HL-60 (cell line): ENCODE measurements around the gene ADSS1.

Experiments
- DNase-seq, 2 experiments: peaks; one replicate each; pipeline ENCODE4 v3.0.0-alpha.2; 2010 to 2020; ENCODE audit warnings: low read depth in 1 of 2, low spot score in 1 of 2
- H3K27ac ChIP-seq: fragments of 250-450 bp; sonication (Bioruptor Pico); replicated peaks from 2 replicates; pipeline ENCODE4 v1.5.1; 2020; ENCODE audit warnings: mild to moderate bottlenecking, moderate library complexity
- H3K27me3 ChIP-seq: fragments of 250-450 bp; sonication (Bioruptor Pico); 2 replicates; pipeline ENCODE4 v1.5.1; 2021; ENCODE audit warnings: mild to moderate bottlenecking, moderate library complexity; ENCODE audit not compliant: insufficient read depth, poor library complexity, severe bottlenecking
- H3K4me3 ChIP-seq: replicated peaks from 2 replicates; pipeline ENCODE4 v1.5.1; 2011; ENCODE audit warnings: mild to moderate bottlenecking, control low read depth, low read length; ENCODE audit not compliant: insufficient read depth
- GABPA ChIP-seq: IDR thresholded peaks from 2 replicates; pipeline ENCODE4 v1.6.1; 2012; ENCODE audit warnings: low read depth
- POLR2AphosphoS5 ChIP-seq: IDR thresholded peaks from 2 replicates; pipeline ENCODE4 v1.6.1; 2012; ENCODE audit warnings: low read depth
- SPI1 ChIP-seq: IDR thresholded peaks from 2 replicates; pipeline ENCODE4 v1.6.1; 2012; ENCODE audit warnings: low read depth, mild to moderate bottlenecking, borderline replicate concordance
- TF ChIP-seq, protein P1 (sequence below): IDR thresholded peaks from one replicate; pipeline ENCODE4 v1.5.1; 2011; ENCODE audit warnings: low read length, control low read depth, inconsistent platforms; ENCODE audit not compliant: insufficient read depth
- TF ChIP-seq, protein P2 (sequence below): IDR thresholded peaks from 2 replicates; pipeline ENCODE4 v1.6.1; 2012; ENCODE audit warnings: low read depth; ENCODE audit not compliant: insufficient replicate concordance

The ADSS1 gene

DNA sequence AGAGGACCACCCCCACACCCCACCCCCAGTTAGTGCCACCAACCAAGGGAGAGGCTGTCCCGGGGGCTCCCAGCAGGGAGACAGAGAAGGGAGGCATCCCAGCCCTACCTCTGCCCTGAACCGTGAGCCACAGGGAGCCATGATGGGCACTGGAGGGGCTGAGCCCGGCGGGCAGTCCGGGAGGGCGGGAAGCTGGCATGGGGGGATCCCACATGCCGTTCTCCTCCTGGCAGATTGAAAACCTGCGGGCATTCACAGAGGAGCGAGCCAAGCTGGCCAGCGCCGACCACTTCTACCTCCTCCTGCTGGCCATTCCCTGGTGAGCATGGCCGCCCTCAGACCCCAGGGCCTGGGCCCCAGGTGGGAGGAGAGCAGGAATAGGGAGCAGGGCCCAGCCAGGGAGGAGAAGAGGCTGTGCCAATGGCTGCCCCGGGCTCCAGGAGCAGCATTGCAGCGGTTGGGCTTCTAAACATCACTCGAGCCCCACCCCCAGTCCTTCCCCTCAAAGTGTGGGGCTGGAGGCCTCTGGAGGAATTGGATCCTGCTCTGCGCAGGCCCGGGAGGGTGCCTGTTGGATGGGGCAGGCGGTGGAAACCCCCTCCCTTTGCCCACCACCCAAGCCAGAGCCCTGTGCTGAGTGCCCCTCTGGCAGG lies 14.5 kb upstream of the ADSS1 start:
- no peak for DNase-seq
- H3K4me3 ChIP-seq = no peak overlapping the region
- TF ChIP-seq, protein P1, sequence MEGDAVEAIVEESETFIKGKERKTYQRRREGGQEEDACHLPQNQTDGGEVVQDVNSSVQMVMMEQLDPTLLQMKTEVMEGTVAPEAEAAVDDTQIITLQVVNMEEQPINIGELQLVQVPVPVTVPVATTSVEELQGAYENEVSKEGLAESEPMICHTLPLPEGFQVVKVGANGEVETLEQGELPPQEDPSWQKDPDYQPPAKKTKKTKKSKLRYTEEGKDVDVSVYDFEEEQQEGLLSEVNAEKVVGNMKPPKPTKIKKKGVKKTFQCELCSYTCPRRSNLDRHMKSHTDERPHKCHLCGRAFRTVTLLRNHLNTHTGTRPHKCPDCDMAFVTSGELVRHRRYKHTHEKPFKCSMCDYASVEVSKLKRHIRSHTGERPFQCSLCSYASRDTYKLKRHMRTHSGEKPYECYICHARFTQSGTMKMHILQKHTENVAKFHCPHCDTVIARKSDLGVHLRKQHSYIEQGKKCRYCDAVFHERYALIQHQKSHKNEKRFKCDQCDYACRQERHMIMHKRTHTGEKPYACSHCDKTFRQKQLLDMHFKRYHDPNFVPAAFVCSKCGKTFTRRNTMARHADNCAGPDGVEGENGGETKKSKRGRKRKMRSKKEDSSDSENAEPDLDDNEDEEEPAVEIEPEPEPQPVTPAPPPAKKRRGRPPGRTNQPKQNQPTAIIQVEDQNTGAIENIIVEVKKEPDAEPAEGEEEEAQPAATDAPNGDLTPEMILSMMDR = no peak
- no peak for TF ChIP-seq GABPA
- TF ChIP-seq SPI1 = no peak
- no peak for TF ChIP-seq POLR2AphosphoS5
- TF ChIP-seq, protein P2, sequence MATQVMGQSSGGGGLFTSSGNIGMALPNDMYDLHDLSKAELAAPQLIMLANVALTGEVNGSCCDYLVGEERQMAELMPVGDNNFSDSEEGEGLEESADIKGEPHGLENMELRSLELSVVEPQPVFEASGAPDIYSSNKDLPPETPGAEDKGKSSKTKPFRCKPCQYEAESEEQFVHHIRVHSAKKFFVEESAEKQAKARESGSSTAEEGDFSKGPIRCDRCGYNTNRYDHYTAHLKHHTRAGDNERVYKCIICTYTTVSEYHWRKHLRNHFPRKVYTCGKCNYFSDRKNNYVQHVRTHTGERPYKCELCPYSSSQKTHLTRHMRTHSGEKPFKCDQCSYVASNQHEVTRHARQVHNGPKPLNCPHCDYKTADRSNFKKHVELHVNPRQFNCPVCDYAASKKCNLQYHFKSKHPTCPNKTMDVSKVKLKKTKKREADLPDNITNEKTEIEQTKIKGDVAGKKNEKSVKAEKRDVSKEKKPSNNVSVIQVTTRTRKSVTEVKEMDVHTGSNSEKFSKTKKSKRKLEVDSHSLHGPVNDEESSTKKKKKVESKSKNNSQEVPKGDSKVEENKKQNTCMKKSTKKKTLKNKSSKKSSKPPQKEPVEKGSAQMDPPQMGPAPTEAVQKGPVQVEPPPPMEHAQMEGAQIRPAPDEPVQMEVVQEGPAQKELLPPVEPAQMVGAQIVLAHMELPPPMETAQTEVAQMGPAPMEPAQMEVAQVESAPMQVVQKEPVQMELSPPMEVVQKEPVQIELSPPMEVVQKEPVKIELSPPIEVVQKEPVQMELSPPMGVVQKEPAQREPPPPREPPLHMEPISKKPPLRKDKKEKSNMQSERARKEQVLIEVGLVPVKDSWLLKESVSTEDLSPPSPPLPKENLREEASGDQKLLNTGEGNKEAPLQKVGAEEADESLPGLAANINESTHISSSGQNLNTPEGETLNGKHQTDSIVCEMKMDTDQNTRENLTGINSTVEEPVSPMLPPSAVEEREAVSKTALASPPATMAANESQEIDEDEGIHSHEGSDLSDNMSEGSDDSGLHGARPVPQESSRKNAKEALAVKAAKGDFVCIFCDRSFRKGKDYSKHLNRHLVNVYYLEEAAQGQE = no peak
- H3K27ac ChIP-seq = no peak overlapping the region
- H3K27me3 ChIP-seq = no peaks in the 10 kb centered on the region

DNA sequence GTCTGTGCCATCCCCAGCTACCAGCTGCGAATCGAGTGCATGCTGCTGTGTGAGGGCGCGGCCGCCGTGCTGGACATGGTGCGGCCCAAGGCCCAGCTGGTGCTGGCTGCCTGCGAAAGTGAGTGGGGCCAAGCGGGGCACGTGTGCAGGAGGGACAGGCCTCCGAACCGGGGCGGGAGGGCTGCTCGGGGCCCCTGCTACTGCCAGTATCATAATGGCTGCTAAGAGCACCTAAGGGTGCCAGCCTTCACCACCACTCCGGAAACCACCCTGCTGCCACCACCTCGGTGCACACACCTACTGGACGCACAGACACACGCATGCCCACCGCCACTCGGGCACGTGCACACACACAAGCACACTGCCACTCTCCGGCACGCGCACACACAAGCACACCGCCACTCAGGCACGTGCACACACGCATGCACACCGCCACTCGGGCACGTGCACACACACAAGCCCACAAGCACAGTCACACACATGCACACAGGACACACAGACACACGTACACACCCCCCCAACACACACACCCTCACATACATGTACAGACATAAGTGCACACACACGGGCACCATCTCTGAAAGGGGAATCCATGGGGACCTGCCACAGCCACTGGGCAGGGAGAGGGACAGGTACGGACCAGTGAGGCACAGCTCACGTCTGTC lies 13.8 kb upstream of the ADSS1 start:
- no peak for DNase-seq
- H3K4me3 ChIP-seq = no peak overlapping the region
- H3K27me3 ChIP-seq = no peaks in the 10 kb centered on the region
- no peak for TF ChIP-seq SPI1
- TF ChIP-seq, protein P2 = no peak
- TF ChIP-seq, protein P1 = no peak
- TF ChIP-seq POLR2AphosphoS5 = no peak
- TF ChIP-seq GABPA = no peak
- H3K27ac ChIP-seq = no peak overlapping the region

DNA sequence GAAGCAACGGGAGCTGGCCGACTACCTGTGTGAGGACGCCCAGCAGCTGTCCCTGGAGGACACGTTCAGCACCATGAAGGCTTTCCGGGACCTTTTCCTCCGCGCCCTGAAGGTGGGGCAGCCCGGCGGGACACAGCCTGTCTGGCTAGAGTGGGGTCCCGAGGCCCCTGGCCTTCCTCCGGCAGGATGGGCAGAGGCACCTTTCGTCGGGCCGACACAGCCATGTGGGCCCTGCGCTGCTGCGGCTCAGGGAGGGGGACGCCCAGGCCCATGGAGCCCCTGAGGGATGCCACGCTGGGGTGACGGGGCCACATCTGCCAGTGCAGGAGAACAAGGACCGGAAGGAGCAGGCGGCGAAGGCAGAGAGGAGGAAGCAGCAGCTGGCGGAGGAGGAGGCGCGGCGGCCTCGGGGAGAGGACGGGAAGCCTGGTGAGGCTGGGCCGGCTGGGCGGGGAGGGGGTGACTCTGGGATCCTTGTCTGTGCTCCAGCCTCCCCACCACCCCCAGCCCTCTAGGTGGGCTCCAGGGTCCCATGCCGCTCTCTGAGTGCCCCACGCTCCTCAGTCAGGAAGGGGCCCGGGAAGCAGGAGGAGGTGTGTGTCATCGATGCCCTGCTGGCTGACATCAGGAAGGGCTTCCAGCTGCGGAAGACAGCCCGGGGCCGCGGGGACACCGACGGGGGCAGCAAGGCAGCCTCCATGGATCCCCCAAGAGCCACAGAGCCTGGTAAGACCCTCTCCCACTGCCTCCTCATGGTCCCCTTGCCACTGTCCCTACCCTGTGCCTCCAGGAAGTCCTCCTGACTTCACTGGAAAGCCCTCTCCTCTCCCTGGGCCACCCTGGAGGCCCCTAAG lies 10.9 kb upstream of the ADSS1 start:
- peak overlapping the region; percentile 8; the same call in 1 of the 2 replicates for H3K4me3 ChIP-seq
- H3K27ac ChIP-seq = no peak overlapping the region
- no peaks in the 10 kb centered on the region for H3K27me3 ChIP-seq
- TF ChIP-seq SPI1 (no peak), POLR2AphosphoS5 (0 out of 2 replicates have a peak, but pooled peaks have one; percentile 28)
- DNase-seq = peak in 1 of 2 experiments; percentile 63

DNA sequence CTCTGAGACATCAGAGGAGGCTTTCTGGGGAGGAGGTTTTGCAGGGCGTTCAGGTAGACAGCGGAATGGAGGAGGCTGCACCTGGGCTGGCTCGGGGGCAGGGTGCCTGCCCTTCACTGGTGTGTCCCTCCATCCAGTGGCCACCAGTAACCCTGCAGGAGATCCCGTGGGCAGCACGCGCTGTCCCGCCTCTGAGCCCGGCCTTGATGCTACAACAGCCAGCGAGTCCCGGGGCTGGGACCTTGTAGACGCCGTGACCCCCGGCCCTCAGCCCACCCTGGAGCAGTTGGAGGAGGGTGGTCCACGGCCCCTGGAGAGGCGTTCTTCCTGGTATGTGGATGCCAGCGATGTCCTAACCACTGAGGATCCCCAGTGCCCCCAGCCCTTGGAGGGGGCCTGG lies 10.0 kb upstream of the ADSS1 start:
- H3K27me3 ChIP-seq = no peaks in the 10 kb centered on the region
- no peak overlapping the region for H3K4me3 ChIP-seq
- TF ChIP-seq, protein P1 = no peak
- TF ChIP-seq SPI1 = no peak
- TF ChIP-seq POLR2AphosphoS5 = no peak
- no peak for TF ChIP-seq GABPA
- TF ChIP-seq, protein P2 = no peak
- H3K27ac ChIP-seq = no peak overlapping the region
- no peak for DNase-seq
